GM23248 (cell line): ENCODE results near the gene EIF4G2. TPM values are rescaled to one million over a fixed set of nuclear protein-coding genes. Genes with fewer than 3 reads are reported as not detected.

ENCODE experiments used
- DNase-seq: peaks from one replicate; pipeline ENCODE4 v3.0.0-alpha.2; 2015
- H2AFZ ChIP-seq: fragments of 200-600 bp; sonication (generic); 2 replicates; pipeline ENCODE4 v1.6.1; 2016; ENCODE audit warnings: antibody characterized with exemption
- H3F3A ChIP-seq: fragments of 200-600 bp; sonication (generic); 2 replicates; pipeline ENCODE4 v1.6.1; 2016; ENCODE audit warnings: mild to moderate bottlenecking, antibody characterized with exemption, mixed run types; ENCODE audit not compliant: insufficient read depth
- H3K27ac ChIP-seq: fragments of 200-600 bp; sonication (generic); 2 replicates; pipeline ENCODE4 v1.5.1; 2016; ENCODE audit warnings: mild to moderate bottlenecking
- H3K27me3 ChIP-seq: fragments of 200-600 bp; sonication (generic); replicated peaks from 2 replicates; pipeline ENCODE4 v1.6.1; 2016; ENCODE audit warnings: mild to moderate bottlenecking; ENCODE audit not compliant: insufficient read depth
- H3K36me3 ChIP-seq: fragments of 200-600 bp; sonication (generic); 2 replicates; pipeline ENCODE4 v1.6.1; 2016; ENCODE audit warnings: low read depth, mild to moderate bottlenecking
- H3K4me1 ChIP-seq: fragments of 200-600 bp; sonication (generic); 2 replicates; pipeline ENCODE4 v1.6.1; 2016; ENCODE audit warnings: mild to moderate bottlenecking; ENCODE audit not compliant: insufficient read depth
- H3K4me2 ChIP-seq: fragments of 200-600 bp; sonication (generic); one replicate; pipeline ENCODE4 v1.6.1; 2016; ENCODE audit warnings: mild to moderate bottlenecking; ENCODE audit not compliant: unreplicated experiment
- H3K4me3 ChIP-seq: fragments of 200-600 bp; sonication (generic); 2 replicates; pipeline ENCODE4 v1.5.1; 2016; ENCODE audit warnings: mild to moderate bottlenecking
- H3K79me2 ChIP-seq: fragments of 200-600 bp; sonication (generic); 2 replicates; pipeline ENCODE4 v1.6.1; 2016; ENCODE audit warnings: mild to moderate bottlenecking; ENCODE audit not compliant: insufficient read depth
- H3K9ac ChIP-seq: fragments of 200-600 bp; sonication (generic); 2 replicates; pipeline ENCODE4 v1.6.1; 2016; ENCODE audit warnings: mild to moderate bottlenecking
- H3K9me2 ChIP-seq: fragments of 200-600 bp; sonication (generic); 2 replicates; pipeline ENCODE4 v1.6.1; 2016; ENCODE audit warnings: mixed run types, mild to moderate bottlenecking, moderate library complexity; ENCODE audit not compliant: insufficient read depth
- H3K9me3 ChIP-seq: fragments of 200-600 bp; sonication (generic); one replicate; pipeline ENCODE4 v1.6.1; 2017; ENCODE audit warnings: low read depth
- H4K20me1 ChIP-seq: fragments of 200-600 bp; sonication (generic); 2 replicates; pipeline ENCODE4 v1.6.0; 2016; ENCODE audit not compliant: insufficient read depth
- EZH2 ChIP-seq: fragments of 200-600 bp; sonication (generic); IDR thresholded peaks from 2 replicates; pipeline ENCODE4 v1.6.1; 2018; ENCODE audit warnings: antibody characterized with exemption, mild to moderate bottlenecking; ENCODE audit not compliant: insufficient read depth, poor library complexity, severe bottlenecking
- EZH2phosphoT487 ChIP-seq: fragments of 200-600 bp; sonication (generic); IDR thresholded peaks from 2 replicates; pipeline ENCODE4 v1.6.1; 2018; ENCODE audit warnings: antibody characterized with exemption, moderate library complexity, mild to moderate bottlenecking, low read depth; ENCODE audit not compliant: insufficient read depth
- WGBS, 2 experiments: methylation state at CpG; one replicate each; pipeline ENCODE4 v1.1.6; 2015 to 2017; ENCODE audit warnings: low lambda C conversion rate in 2 of 2, low coverage in 1 of 2; ENCODE audit errors: missing lambda C conversion rate in 2 of 2; 5-methylcytosine and 5-hydroxymethylcytosine counted together
- in situ Hi-C: fragments of 300-500 bp; cut with MboI; formaldehyde crosslinking; loops from 2 replicates; pipeline ENCODE4 v1.15.0; 2020
- polyA plus RNA-seq: library from polyadenylated mRNA; unstranded; fragments of >200 nt; fragmentation: Nextera tagmentation; extraction: Ambion mirVana; gene quantifications from 2 replicates; pipeline ENCODE4 v1.2.1, GENCODE V29; 2016
- total RNA-seq: library from RNA; depleted of rRNA; stranded (reverse); fragments of >200 nt; shearing (Covaris generic); gene quantifications from 2 replicates; pipeline ENCODE4 v1.2.3, GENCODE V29; 2014

Gene EIF4G2
- total and polyA plus RNA-seq, 2 experiments from 2014 or later: 673 to 882 TPM

DNA sequence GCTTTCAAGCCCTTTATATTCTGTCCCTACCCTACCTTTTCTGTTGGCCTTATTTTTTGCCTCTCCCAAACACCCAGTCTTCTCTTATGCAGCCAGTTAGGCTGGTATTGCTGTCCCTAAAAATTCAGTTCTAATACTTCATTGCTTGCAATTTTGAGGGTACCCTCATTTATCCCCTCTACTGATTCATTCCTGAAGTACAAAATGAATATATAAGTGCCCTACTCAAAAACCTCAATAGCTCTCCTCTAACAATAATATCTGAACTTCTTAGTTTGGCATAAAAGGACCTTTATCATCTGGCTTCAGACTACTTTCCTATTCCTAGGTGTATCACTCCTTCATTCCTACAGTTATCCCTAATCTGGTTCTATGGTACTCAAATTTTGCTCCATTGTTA, 5.2 kb upstream of the EIF4G2 start:
- TF ChIP-seq EZH2 (no peak), EZH2phosphoT487 (no peak)
- in situ Hi-C loops: no loop called here
- Histone ChIP-seq H3K9me3 (no peaks in the 10 kb centered on the region), H3K4me3 (no peak overlapping the region), H3K36me3 (no peaks in the 10 kb centered on the region), H3K9ac (no peak overlapping the region), H3F3A (peaks cover 18% of the 10 kb centered on the region), H4K20me1 (no peaks in the 10 kb centered on the region), H3K4me2 (no peak overlapping the region), H3K9me2 (no peaks in the 10 kb centered on the region), H2AFZ (no peak overlapping the region), H3K79me2 (no peaks in the 10 kb centered on the region), H3K4me1 (peaks cover 18% of the 10 kb centered on the region), H3K27me3 (no peaks in the 10 kb centered on the region), H3K27ac (no peak overlapping the region)
- DNase-seq: no peak

DNA sequence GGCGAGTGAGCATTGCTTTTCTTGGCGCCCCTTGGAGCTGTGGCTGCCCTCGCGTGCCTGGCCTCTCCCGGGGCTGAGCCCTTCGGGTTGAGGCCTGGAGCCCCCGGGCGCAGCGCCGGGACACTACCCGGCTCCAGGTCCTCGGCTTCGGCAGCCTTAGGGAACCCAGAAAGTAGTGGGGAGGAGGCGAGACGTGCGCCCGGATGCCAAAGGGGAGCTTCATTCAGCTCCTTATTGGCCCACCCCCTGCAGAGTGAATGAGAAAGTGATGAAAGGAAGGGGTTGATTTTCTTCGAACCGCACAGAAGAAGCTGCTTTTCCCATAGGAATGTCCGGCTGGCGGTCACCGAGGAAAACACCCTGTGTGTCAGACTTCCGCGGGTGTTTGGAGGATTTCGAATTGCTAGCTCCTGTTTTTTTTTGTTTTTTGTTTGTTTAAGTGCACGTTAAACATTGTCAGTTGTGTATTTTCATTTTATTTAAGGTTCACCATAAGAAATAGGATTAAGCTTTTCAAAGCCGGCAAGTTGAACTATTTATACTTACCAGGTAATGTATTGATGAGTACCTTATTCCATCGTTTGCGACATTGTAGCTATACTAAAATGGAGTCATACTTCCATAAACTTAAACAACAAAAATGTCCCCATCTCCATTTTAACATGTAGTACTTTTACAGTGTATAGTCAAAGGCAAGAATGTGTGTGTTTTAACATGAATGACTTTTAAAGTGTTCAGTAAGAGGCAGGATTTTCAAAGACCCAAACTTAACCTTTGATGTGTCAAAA, 841 bp upstream of the EIF4G2 start:
- in situ Hi-C loops: no loop called here
- peaks cover 32% of the 10 kb centered on the region for H3K4me1 ChIP-seq
- H3K27me3 ChIP-seq: no peaks in the 10 kb centered on the region
- peak overlapping the region; percentile 99 for H3K27ac ChIP-seq
- H3K9me2 ChIP-seq: no peaks in the 10 kb centered on the region
- TF ChIP-seq EZH2: no peak
- no peak for TF ChIP-seq EZH2phosphoT487
- peak overlapping the region; percentile 99 for H3K9ac ChIP-seq
- H3K9me3 ChIP-seq: no peaks in the 10 kb centered on the region
- H3K36me3 ChIP-seq: peaks cover 29% of the 10 kb centered on the region
- peak overlapping the region; percentile 99 for H3K4me2 ChIP-seq
- H2AFZ ChIP-seq: peak overlapping the region; percentile 91
- peaks cover 5% of the 10 kb centered on the region; the same call in 1 of the 2 replicates for H4K20me1 ChIP-seq
- WGBS, 2 experiments: 1 to 2% methylated on average over 29 of the region's 29 CpGs
- DNase-seq: peak; percentile 86
- H3F3A ChIP-seq: peaks cover 39% of the 10 kb centered on the region
- H3K4me3 ChIP-seq: peak overlapping the region; percentile 97
- H3K79me2 ChIP-seq: peaks cover 39% of the 10 kb centered on the region

DNA sequence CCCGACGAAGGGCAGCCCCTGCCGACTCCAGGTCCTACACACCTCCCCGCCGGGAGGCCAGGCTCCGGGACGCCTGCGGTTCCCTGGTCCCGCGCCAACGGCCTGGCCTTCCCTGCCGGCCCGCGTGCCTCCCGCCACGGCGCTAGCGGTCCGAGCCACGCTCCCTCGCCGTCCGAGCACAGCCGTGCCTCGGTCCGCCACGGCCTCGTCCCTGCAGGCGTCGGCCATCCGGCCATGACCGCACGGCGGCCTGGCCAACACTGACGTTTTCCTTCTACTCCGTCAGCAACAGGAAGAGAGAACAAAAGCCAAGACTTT, 532 bp downstream of the EIF4G2 start:
- Histone ChIP-seq H3K9ac (peak overlapping the region; percentile 99), H3K9me3 (no peaks in the 10 kb centered on the region), H3K36me3 (peaks cover 43% of the 10 kb centered on the region), H4K20me1 (peaks cover 8% of the 10 kb centered on the region; the same call in 1 of the 2 replicates), H3K4me1 (peaks cover 44% of the 10 kb centered on the region), H3K4me3 (peak overlapping the region; percentile 97), H2AFZ (no peak overlapping the region), H3K27ac (peak overlapping the region; percentile 99), H3K79me2 (peaks cover 52% of the 10 kb centered on the region), H3K27me3 (no peaks in the 10 kb centered on the region), H3F3A (peaks cover 53% of the 10 kb centered on the region), H3K4me2 (peak overlapping the region; percentile 96), H3K9me2 (no peaks in the 10 kb centered on the region)
- in situ Hi-C loops: no loop called here
- TF ChIP-seq EZH2 (no peak), EZH2phosphoT487 (no peak)
- peak; percentile 61 for DNase-seq
- WGBS, 2 experiments: 1% methylated on average over 35 to 36 of the region's 36 CpGs

DNA sequence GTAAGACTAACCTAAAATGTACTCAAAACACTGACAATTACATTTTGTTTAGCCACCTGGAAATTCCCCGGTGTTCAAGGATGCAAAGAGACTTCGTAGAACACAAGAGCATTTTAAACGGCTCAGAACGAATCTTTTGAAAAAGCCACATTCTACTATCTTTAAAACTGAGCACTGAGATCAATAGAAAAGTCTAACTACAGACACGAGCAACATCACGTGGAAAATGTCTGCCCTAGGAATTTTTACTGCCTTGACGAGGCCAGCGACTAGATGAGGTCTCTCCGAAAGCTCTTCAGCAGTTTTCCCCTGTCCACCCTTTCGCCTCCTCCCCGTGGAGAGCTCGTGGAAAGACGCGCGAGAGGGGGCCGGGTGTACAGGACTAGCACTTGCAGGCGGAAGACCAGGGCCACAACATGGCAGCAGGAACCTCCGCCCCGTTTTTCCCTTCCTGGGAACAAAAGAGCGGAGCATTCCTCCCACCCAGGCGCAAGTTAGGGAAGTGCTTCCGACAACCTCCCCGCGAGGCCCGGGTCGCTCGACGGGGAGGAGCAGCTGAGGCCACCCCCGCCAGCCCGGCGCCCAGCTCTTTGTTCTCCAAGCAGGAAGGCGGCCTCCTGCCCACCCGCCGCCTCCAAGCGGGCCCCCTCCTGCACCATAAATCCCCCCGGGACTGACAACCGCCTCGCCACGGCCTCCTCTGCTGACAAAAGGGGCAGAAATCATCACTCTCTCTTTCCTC, 1.1 kb downstream of the EIF4G2 start:
- Histone ChIP-seq H3K9ac (peak overlapping the region; percentile 99), H3K4me3 (peak overlapping the region; percentile 97), H3K9me2 (no peaks in the 10 kb centered on the region), H3F3A (peaks cover 58% of the 10 kb centered on the region), H3K79me2 (peaks cover 58% of the 10 kb centered on the region), H3K36me3 (peaks cover 48% of the 10 kb centered on the region), H4K20me1 (peaks cover 9% of the 10 kb centered on the region; the same call in 1 of the 2 replicates), H3K27ac (peak overlapping the region; percentile 99), H3K4me1 (peaks cover 44% of the 10 kb centered on the region), H3K9me3 (no peaks in the 10 kb centered on the region), H3K27me3 (no peaks in the 10 kb centered on the region), H2AFZ (no peak overlapping the region), H3K4me2 (peak overlapping the region; percentile 96)
- DNase-seq: peak; percentile 78
- in situ Hi-C loops: no loop called here
- TF ChIP-seq EZH2phosphoT487: no peak
- no peak for TF ChIP-seq EZH2
- 0 to 2% methylated on average over 22 to 39 of the region's 39 CpGs for WGBS, 2 experiments
